ENCODE data around the gene KDM5C. TPM values are rescaled to one million over a fixed set of nuclear protein-coding genes. Genes with fewer than 3 reads are reported as not detected.

KDM5C gene
- total RNA-seq (2014; rRNA removed; shearing (Covaris generic)): 67.0 and 120 TPM in 2 replicates

- DNase-seq (ENCODE audit: low read depth): peak; percentile 93
Observed at GRCh38 chrX:53224860-53225797, at the start of gene KDM5C. TSS of gene KDM5C (minus strand) at chrX:53225207. CDS start at chrX:53224889, 318 bp downstream.

- no peak for DNase-seq (ENCODE audit: low read depth)
Observed at GRCh38 chrX:53272808-53273337, 47.9 kb upstream of the KDM5C start.

- no peak for DNase-seq (ENCODE audit: low read depth)
Observed at GRCh38 chrX:53269536-53270107, 44.6 kb upstream of the KDM5C start.

DNA sequence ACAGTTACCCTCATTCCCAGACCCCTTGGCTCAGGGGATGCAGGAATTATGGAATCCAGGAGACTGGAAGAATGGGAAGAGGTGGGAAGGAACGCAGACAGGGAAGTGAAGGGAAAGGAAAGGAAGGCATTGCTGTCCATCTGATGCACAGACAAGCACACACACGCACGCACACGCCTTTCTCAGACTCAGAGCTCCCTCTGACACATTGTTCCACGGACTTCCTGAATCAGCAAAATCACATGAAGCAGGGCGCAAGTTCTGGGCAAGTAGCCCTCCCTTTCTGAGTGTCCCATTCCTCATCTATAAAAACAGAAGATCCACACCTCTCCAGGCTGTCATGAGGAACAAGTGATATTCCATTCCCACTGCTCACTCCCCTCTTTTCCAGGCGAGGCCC, 43.2 kb upstream of the KDM5C start:
- DNase-seq (ENCODE audit: low read depth): no peak

GRCh38 chrX:53266914-53267313, 41.9 kb upstream of the KDM5C start:
- no peak for DNase-seq (ENCODE audit: low read depth)

DNA sequence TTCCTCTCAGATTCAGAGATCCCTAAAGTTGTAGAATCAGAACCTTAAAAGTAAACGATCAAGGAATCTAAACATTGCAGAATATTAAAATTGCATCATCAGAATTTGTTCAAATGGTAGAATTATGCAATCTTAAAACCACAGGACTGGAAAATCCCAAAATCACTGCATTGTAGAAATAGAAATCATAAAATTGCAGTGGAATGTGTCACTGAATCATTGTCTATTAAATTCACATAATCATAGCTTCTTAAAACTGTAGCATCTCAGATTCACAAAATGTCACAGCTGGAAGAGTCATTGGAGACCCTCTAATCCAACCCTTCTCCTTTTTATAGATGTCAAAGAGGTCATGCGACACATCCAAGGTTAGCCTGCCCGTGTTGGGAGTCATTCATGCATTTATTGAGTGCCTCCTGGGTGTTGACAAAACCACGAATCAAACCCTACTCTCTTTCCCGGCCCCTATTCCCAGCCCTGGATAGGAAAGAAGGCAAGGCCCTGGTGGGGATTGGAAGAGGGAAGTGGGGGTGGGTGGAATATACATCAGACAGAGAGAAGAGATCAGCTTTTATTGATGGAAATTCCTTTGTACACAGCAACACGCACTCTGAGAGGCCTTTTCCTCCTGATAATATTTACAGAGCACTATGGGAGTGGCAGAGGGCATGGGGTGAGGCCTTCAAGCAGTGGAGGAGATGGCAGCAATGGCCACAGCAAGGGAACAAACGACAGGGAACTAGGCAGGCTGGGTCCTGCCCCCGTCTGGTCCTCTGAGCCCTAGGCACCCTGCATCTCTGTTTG, 41.0 kb upstream of the KDM5C start:
- DNase-seq (ENCODE audit: low read depth): peak; percentile 28

- peak; percentile 90 for DNase-seq (ENCODE audit: low read depth)
Observed at GRCh38 chrX:53263597-53264094, 38.6 kb upstream of the KDM5C start.

DNA sequence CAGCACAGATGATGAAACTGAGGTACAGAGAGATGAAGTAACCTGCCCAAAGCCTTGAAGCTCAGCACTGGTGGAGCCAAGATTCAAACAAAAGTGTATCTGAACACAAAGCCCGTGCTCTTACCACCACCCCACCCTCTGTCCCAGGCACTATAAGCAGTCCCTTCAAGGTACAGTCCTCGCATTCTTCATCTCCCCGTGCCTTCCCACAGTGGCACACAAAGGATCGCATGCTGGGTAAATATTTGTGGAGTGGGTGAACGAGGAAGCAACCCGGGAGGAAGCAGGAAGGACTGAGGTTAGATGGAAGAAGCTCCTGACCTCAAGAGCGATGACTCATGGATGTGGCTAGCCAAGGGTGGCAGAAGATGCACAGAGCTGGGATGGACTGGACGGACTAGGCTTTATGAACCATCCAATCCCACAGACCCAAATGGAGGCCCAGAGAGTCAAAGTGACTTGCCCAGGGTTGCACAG, 37.9 kb upstream of the KDM5C start:
- peak; percentile 93 for DNase-seq (ENCODE audit: low read depth)

GRCh38 chrX:53262189-53262917, 37.3 kb upstream of the KDM5C start:
- no peak for DNase-seq (ENCODE audit: low read depth)

DNA sequence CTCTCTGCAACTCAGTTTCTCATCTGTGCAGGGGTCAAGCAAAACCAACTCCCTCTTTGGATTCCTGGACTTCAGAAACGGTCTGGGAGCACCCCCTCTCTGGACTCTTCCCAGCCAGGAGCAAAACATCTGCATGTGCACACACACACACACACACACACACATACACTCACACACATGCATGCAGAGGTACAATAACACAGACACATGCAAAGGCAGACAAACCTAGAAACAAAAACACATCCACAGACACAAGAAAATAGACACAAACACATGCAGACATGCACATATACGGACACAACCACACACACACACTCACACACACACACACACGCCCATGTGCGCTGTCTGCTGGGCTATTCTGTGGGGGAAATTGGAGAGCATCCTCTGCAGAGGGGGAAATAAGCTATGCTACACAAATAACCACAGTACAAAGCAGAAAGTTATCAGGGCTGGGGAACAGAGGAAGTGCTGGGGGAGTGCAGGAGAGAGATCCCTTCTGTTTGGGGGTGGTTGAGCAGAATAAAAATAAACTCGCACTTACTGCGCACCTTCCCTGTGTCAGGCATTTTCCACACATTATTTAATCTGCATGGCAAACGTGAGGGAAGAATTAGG, 36.5 kb upstream of the KDM5C start:
- DNase-seq (ENCODE audit: low read depth): no peak

- no peak for DNase-seq (ENCODE audit: low read depth)
Observed at GRCh38 chrX:53260836-53261235, 35.8 kb upstream of the KDM5C start.

- no peak for DNase-seq (ENCODE audit: low read depth)
Observed at GRCh38 chrX:53257670-53258423, 32.8 kb upstream of the KDM5C start.

DNA sequence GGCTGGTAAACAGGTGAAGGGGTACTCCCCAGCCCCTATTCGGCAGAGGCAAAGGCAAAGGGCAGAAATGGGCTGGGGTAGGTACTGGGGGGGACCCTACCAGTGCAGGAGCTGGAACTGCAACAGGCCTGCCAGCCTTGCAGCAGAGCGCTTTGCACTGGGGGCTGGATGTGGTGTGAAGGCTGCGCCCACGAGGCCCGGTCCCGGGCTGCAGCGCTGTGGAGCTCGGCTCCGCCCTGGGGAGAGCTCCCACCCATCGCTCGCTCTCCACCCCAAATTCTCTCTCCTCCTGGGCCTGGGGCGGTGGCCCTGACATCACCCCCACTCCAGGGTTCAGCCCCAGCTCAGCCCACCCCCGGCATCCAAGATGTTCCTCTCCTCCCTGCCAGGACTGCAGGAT, 32.2 kb upstream of the KDM5C start:
- DNase-seq (ENCODE audit: low read depth): no peak

DNA sequence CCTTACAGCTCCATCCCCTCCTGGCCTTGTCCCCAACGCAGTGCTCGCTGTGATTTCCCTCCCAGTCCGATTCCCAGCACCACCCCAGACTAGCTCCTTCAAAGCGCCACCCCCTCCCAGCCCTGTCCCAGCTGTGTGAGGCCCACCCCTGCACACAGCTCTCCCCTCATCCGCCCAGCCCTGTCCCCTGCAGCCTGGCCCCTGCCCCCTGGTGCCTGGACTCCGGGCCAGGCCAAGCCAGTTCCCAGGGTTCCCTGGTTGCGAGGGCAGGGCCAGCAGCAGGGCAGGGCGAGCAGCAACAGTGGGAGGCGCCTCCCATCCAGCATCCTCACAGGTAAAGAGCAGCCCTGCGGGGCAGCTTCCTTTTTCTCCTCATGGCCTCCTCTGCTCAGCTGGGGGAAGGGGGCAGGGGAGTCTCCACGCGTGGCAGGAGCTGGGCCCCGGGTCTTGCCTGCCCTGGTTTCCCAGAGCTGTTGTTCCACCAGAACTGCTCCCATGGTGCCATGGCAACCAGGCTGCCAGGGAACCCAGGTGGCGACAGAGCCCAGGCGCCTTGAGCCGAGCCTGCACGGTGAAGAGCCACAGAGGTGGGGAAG, 31.5 kb upstream of the KDM5C start:
- no peak for DNase-seq (ENCODE audit: low read depth)

DNA sequence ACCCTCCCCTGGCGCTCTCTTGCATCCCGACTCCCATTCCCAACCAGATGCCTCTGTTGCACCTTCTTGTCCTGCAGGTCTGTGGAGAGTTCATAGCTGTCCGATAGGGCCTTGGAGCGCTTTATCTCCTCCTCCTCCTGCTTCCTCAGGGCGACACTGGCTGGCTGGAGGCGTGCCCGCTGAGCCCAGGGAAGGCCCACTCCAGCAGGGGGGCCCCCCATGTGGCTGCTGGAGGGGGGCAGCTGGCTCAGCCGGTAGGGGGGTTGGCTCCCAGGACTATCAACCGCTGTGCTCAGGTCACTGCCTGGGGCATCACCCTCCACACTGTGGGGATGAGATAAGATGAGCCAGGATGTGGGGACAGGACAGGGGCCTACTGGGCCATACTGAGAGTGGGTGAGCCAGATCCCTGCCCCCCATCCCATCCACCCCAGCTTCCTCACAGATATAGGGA, 30.8 kb upstream of the KDM5C start:
- no peak for DNase-seq (ENCODE audit: low read depth)

DNA sequence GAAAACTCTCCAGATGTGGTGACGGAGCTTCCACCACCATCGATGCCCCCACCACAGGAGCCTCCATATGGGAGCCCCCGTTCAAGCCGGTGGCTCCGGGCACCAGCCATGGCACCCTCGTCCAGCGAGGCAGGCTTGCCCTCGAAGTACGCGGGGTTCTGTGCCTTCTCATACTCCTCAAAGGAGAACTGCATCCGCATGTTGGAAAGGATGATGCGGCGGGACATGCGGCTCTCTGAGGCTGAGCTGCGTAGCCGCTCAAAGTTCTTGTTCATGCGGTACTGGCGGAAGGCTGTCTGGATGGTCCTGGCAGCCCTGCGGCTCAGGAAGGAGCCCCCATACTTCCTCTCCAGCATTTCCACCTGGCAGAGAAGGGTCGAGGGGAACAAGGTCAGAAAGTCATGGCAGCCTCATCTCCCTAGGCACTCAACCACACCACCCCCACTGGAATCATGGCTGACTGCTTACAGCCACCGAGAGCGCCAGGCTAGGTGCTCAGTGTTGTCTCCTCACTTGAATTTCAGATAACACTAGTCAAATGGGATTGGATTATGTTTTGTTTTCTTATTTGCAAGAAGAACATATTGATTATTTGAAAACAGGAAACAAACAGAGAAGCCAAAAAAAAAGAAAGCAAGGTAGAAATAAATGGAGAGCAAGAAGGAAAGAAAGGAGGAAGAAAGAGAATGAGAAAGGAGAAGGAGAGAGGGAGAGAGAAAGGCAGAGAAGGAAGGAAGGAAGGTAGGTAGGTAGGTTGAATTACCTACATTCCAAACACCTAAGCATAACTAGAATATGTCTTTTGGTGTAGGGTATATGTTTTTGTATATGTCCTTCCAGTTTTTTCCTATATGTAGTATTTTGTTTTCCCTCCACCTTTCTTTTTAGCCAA, 29.8 kb upstream of the KDM5C start:
- DNase-seq (ENCODE audit: low read depth): no peak

GRCh38 chrX:53253293-53254020, 28.4 kb upstream of the KDM5C start:
- no peak for DNase-seq (ENCODE audit: low read depth)

DNA sequence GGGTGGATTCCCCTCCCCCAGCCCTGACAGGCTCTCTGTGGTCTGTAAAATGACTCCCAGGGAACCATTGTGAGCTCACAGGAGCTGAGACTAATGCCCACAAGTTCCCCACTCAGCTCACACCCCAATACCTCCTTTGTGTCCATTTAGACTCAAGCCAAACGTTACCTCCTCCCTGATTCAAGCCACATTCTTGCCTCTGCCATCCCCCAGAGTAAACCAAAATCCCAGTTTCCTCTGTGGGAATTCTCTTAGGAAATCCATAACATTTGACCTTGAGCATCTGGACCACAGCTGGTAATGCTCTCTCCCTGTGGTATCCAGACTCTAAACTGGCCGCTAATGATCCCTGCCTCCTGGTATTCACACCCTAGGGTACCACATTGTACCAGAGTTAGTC, 26.3 kb upstream of the KDM5C start:
- DNase-seq (ENCODE audit: low read depth): peak; percentile 81
